Activated CD4-positive, alpha-beta T cell treated with anti-CD3 and anti-CD28 coated beads for 1 hour (primary cell): ENCODE measurements around the gene AKNAD1.
"Not testable (repeated sequence)": the region's sequence is repeated elsewhere in the genome, so short reads cannot be mapped to it uniquely, and the experiment has no call there.

ENCODE experiments used
- DNase-seq: peaks from one replicate; pipeline ENCODE4 v3.0.0-alpha.2; 2020

The AKNAD1 gene, protein sequence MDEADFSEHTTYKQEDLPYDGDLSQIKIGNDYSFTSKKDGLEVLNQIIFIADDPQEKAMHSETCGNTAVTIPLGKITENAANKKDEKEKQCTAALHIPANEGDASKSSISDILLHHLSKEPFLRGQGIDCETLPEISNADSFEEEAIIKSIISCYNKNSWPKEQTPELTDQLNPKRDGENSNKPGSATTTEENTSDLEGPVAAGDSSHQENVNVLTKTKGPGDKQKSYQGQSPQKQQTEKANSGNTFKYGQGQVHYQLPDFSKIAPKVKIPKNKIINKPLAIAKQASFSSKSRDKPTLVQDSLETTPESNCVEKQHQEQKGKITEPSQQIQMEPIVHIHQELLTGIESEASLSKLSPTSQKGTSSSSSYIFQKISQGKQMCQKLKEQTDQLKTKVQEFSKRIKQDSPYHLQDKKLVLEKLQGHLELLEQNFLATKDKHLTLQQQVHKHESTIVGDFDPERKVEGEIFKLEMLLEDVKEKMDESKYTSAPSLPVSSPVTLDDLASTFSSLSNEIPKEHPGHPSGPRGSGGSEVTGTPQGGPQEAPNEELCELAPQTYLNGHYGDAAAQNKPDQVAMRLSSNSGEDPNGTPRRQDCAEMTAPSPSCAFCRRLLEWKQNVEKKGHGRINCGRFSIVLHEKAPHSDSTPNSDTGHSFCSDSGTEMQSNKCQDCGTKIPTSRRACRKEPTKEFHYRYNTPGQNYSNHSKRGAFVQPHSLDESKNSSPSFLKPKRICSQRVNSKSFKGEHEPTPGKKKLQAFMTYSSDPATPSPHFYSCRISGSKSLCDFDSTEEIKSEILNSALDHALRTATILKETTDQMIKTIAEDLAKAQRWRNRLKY

DNA sequence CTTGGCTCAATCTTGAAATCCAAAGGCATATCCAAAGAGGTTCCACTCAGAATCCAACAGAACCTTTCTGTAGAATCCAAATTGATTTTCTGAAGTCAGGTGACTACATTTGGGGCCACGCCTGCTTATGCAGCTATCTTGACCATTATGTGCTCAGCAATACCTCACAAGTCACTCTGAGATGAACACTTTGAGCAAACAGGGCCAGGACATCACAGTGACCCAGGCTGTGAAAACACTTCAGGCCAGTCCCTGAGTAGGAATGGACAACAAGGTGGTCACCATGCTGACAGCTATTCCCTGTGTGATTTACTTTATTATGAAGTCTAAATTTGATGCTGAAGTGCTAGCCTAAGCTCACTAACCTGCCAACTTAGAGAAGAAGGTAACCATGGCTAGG is at the start of gene AKNAD1:
Gene AKNAD1, minus strand, starts transcription at position 101 of the 400 bp plus-strand sequence. CDS start 4,430 bp downstream, outside the sequence.
- no peak for DNase-seq

DNA sequence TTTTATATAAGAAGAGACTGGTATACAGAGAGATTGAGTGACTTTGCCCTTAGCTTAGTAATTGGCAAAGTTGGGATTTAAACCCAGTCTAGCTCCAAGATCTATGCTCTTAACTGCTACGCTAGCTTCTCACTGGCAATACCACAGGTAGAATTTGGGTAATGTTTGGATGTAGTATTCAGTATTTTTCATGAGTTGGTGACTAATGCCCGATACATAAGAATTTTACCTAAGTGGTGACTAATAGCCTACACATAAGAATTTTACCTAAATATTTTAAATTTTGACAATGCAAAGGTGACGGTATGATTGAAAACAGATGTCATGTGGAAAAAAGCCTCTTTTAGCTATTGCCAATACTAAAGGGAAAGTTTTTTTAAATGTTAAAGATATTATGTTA is 44.2 kb upstream of the AKNAD1 start:
- DNase-seq = no peak

DNA sequence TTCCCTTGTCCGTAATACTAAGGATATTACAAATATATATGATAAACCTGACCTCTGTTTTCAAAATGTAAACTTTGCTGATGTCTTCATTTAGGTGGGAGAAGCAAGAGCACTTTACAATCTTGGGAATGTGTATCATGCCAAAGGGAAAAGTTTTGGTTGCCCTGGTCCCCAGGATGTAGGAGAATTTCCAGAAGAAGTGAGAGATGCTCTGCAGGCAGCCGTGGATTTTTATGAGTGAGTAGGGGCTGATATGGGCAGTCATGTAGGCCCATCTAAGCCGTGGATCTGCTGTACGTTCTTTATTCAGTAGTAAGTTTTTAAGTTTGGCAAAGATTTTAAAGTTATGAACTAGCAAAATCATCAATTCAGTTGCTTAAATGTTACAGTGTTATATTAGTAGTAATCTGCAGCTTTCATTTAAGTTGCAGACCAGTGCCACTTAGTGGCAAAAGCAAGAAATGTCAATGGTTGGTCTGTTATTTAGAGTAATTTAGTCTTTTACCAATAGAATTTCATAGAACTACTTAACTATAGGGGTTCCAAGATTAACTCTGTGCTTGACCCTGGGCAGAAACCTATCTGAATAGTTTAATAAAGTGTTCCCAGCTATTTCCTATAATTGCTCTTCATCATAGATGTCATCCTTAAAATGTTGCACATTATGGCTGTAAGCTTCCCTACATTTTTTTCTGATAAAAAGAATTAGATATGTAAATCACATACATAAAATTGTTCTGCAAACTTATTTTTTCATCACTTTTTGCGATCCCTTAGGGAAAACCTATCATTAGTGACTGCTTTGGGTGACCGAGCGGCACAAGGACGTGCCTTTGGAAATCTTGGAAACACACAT is 41.2 kb upstream of the AKNAD1 start:
- DNase-seq = no peak

DNA sequence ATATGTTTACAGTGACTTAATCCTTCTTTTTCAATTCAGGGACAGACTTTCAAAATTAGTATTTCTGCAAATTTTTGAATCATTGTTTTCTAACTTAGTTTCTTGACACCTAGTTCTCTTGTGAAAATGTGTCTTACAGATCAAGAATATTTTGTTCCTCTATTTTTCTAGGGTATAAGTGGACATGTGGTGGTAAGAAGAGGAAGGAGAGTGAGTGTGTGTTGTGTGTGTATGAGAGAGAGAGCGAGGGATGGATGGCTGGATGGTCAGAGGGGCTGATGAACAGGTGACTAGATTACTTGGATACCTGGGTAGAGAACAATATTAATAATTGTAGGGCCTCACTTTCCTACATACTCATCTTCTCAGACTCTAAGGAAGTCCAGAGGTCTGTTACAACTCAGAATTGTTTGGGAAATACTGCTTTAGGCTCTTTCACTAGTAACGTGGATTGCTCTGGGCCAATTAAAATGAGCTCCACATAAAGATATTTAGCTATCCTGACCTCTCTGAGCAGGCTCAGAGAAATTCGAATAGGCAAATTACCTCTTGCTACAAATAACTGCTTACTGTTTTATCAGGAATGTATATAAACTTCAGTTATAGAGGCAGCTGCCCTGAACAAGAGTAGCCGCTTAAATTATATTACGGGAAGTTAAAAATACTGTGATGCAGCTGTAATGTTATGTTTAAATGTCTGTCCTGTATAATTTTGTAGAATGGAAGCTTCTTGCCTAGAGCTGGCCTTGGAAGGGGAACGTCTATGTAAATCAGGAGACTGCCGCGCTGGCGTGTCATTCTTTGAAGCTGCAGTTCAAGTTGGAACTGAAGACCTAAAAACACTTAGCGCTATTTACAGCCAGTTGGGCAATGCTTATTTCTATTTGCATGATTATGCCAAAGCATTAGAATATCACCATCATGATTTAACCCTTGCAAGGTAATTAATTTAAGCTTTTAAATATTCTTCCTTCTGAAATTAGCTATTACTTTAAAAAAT is 39.6 kb upstream of the AKNAD1 start:
- no peak for DNase-seq

DNA sequence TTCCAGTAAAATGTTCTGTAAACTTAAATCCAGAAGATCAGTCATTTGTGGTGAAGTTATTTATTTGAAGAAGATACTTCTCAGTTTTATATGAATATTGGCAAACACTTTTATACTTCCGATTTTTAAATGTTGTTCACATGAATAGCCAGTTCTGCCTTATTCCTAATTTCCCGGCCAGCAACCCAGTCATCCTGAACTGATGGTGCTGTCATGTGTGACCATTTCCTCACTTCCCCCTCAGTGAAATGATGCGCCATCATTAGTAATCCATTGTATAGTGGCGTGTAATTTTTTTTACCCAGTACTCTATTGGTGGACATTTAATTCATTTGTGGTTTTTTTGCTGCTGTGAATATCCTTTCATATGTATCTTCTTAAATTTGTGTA is 36.2 kb upstream of the AKNAD1 start:
- no peak for DNase-seq

DNA sequence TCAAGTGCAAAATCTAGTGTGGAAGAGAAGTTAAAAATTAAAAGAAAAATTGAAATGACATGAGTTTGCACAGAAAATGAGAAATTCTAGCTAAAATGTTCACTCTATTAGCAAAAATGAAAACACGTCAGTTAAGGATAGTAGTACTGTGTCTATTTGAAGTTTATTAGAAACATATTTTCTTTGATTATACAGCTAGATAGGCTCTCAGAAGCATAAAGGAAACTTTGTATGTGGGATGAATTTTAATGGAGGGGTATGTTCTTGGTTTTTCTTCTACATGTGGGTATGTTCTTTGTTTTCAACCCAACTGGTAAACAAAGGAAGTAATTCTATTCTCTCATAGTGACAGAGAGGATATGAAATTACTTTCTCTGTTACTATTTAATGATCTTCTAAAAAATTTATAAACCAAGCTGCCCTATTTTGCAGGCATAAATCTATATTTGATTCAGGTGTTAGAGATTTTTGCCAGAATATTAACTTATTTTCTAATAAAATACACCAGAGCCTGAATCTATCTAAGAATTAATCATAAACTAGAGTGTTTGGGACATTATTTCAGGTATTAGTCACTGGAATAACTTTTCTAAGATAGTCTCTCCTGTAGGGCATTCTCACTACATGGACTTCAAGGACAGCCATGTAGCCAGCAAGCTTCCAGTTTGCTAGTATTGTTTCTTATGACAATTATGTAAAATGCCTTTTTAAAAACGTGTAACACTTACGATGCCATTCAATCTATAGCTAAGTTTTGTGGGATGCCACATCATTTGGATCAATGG is 35.7 kb upstream of the AKNAD1 start:
- no peak for DNase-seq

DNA sequence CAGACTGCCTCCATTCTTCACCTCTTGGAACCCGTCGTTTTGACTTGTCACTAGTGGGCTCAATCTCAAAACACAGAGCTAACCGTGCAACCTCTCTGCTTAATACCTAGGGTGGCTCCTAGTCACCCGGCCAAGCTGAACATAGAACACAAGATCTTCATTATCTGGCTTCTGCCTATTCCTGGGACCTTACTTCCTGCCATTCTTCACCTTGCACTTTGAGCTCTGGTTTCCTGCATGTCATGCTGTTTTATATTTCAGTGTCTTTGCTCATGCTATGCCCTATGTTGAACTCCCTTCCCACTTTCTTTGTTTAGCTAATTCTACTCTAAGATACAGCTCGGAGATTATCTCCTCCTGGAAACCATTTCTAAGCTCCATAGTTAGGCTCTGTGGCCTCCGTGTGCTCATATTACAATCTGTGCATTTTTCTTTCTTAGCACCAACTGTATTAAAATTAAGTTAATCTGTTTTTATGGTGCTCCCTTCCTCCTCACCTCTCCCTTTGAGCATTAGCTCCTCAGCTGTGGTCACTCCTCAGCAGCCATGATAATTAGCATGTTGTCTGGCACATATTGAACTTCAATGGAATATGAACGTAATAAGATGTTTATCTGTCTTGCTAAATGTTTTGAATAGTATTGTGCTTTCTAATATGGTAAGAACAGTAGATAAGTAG is 33.0 kb upstream of the AKNAD1 start:
- no peak for DNase-seq

DNA sequence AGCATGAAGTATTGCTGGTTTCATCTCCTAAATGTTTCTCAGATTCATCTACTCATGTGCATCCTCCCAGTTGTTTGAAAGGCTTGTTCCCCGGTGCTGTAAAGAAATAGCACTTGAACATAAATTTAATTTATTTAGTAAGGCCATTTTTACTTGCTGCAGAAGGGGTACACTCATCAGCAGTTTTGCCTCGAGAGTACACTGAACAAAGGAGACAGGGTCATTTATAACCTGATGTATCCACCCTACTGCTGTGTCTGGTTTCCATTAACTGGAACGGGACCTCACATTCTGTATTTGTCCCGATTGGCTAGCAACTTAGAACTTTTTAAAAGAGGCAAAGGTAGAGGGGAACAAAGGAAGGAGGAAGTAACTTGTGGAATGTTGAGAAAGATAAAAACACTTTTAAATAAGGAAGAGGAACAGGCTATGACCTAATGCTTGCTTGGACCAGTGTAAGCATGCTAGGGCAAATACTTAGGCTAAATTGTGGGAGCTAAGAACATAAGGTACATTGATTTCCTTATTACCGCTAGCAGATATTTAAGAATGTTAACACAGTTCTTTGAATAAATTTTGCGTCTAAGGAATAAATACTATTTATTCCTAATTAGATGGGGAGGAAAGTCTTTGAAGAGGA is 32.2 kb upstream of the AKNAD1 start:
- not testable (repeated sequence) for DNase-seq

DNA sequence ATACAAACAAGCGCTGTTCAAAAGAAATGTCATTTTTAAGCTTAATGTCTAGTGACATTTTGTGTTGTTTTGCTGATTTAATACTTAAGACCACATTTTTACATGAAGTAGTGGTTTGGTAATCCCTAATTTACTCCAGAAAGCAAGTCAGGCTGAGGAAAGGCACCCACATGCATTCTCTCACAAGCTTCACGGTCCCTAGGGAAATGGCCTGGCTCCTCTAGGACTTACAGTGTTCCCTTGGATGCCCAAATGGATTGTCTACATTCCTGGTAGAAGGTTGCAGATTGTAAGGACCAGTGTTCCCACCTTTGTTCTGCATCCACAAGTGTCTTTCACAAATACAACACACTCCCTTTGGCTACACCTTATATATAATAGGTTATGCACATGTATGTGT is 29.4 kb upstream of the AKNAD1 start:
- no peak for DNase-seq

DNA sequence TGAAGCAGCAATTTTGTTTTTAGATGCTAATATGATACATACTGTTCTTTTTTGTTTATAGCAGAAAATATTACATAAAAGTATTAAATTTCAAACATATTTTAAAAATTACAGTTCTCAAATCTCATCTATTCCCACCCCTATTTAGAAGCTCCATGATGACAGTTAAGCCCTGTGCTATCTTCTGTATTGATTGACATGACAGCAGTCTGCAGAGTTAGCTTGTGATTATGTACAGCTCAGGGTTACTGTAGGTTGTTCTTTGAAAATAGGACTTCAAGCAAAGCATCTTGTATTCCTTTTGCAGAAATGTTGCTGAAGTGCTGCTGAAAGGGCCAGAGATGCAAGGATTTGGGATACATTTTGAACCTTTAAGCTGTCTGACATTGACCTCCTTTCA is 28.1 kb upstream of the AKNAD1 start:
- no peak for DNase-seq

DNA sequence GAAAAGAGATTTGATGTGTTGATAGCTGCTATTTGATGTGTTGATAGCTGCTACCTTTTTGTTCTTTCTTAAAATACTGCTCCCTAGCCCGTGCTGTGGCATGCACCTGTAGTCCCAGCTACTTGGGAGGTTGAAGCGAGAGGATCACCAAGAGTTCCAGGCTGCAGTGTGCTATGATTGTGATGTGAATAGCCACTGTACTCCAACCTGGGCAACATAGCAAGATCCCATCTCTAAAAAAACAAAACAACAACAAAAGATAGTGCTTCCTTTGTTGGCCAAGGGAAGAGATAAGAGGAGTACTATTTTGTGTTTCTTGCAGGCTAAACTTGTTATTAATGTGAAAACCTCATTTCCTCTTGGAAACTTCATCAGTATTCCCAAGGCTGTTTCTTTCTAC is 25.9 kb upstream of the AKNAD1 start:
- no peak for DNase-seq

DNA sequence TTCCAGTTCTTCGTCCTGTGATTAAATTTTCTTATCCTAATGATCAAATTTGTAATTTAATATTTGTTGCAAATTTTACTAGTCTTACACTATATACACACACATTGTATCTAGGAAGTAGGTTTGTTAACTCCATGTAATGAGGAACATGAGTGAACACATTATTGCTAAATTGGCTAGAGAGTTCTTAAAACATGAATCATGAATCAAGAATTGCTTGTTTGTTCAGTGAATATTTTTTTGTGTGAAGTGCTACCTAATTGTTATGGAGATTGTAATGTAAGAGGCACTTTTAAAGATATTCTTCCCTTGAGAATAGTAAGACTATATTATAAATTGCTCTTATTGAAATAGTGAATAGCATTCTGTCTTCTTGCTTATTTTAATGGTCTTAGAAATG is 24.5 kb upstream of the AKNAD1 start:
- no peak for DNase-seq

DNA sequence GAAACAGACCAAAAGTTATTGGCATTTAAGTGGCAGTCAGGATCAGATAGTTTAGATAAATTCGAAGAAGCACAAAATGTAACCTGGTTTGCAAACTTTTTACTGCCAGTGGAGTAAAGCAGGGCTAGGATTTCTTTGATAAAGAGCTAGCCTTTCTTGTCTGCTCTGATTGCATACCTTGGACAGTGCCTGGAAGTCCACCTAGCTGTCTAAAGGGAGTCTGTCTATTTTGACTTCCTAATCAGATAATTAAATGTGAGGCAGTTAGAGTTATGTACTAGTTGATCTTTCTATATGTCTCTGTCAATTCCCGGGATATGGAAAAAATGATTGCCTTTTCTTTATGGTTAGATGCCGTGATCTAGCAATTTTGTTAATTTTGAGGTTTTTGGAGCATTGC is 24.0 kb upstream of the AKNAD1 start:
- DNase-seq = no peak

DNA sequence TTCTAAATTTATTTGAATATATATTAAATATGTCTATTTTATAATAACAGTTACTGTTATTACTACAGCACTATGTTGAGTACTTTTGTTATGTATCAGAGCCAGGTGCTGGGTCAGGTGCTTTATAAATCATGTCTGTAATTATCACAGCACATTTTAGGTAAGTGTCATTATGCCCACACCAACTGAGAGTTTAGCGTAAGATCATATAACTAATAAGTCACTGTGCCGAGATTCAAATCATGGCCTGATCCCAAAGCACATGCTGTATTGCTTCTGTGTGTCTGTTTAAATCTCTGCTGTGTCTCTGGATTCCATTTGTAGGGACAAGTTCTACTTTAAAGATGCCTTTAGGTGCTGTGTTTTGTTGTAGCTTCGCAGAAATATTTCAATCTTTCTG is 21.8 kb upstream of the AKNAD1 start:
- DNase-seq = no peak

DNA sequence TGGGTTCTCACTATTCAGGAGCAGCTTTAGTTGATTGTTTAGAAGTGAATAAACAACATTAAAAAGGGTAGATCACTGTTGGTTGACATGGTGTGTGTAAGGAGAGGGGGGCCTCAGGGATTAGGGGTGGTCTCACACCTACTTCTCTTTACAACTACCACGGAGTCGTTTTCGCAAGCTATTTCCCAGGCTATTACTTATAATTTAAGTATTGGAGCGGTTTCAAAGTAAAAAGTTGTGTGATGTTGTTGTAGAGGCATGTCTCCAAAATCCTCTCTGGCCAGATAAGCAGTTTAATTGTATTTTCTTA is 21.2 kb upstream of the AKNAD1 start:
- DNase-seq = no peak

DNA sequence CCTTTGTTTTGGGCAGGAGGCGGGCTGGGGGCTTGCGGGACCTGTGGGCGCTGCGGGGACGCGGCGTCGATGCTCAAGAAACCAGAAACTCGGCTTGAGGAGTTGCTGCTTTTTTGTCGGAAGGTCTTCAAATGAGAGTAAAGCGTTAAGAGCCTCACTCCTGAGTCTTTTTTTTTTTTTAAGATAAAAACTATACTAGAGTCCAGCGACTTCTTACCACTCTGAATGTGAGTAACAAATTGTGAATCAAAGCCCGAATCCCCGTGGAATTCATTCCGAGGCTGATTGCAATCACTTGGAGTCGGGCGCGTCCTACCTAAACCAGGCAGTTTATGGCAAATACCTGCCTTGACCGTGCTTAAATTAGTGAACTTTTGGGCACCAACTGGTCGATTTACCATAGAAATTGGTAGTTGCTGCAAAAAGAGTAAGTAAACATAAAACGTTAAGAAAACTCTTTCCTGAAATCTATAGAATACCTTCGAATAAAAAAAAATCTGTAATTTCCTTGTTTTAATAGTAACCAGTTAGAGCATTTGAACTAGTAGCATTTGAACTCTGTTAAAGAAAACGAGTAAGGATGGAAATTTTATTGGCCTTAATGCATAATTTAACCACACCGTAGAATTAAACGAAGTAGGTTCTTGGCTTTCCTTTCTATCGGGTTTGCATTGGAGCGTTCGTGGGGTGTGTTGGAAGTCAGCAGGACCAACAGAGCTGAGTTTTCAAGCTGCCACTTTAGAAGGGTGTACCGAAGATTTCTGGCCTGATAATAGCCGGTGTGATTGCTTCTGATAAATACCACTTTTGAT is 20.7 kb upstream of the AKNAD1 start:
- no peak for DNase-seq

DNA sequence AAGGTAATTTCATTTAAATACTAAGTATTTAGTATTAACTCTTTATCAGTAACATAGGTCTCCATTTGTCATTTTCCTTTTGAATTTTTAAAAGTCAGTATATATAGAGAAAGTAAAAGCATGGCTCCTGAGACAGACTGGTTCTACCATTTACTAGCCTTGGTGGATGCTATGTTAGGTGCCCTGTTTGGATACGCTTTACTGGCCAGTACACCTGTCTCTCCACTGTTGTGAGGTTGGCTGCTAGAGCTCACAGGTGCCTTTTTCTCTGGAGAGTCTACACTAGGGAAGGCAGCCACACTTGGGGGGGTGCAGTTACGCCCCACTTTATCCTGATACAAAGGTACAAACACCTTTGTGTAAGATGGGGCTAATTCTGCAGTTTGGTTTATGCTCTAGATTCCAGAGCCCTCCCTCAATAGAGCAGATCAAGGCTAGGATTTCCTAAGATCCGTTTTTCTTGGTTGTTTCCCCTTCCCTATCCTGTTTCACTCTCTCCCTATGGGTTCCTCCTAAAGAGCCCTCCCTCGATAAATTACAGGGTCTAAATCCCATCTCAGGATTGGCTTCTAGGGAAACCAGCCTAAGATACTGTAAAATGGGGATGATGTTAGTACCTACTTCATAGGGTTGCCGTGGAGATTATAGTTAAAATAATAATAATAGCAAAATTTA is 14.3 kb upstream of the AKNAD1 start:
- DNase-seq = no peak

DNA sequence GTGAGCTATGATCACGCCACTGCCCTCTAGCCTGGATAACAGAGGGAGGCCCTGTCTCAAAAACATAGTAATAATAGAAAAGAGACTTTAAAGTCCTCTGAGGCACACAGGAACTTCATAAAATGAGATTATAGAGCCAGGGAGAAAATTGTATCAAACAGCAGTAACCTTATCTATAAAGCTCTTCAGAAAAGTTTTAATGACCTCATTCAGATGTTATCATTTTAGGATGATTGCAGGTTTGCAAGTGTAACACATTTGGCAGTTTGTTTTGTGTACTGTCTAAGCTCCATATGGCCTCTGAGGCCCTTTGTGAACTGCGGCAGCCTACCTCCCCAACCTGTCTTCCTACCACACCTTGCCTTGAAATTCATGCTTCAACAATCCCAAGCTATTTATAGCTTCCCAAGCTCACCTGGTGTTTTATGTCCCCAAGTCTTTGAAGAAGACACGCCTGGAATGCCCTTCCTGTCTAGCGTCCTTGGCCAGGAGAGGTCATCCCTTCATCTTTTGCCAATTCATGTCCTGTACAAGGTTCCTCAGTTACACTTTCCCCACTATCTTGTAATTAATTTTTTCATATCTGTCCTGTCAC is 8.5 kb upstream of the AKNAD1 start:
- DNase-seq = no peak
